GM21717 (cell line): ENCODE measurements around the gene APLP1.
"Not testable (repeated sequence)": the region's sequence is repeated elsewhere in the genome, so short reads cannot be mapped to it uniquely, and the experiment has no call there.

Experiments
- ATAC-seq: cut with Tn5 transposase; IDR thresholded peaks from one replicate; pipeline ENCODE4 v1.9.1; 2021; ENCODE audit warnings: mild to moderate bottlenecking, moderate library complexity; ENCODE audit not compliant: unreplicated experiment

APLP1 gene

DNA sequence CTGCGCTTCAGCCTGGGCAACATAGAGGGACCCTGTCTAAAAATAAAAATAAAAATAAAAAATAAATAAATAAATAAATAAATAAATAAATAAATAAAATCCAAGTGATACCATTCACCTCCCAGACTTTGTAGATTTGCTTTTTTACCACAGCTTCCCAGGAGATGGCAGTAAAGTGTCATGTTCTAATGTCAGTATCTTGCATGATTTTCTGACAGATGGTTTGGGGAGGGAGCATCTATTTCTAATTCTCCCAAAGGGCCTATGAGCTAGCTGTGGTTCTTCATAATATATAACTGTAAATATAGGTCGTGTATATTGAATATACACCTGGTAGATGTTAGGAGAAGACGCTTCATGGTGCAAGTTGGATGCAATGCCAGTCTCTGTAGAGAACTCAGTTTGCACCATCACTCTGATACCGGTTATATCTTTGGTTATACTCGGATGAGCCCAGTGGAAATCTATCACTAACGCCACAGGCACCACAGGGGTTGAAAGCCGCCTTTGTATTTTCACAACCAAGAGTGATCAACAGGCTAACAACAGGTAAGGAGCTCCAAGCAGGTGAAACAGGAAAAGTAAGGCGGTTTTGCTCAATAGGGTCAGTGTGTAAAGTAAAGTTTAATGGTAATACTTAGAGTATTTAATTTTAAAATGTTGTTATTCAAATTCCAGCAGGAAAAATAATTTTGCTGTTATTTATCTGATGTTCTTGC is 13.9 kb downstream of the APLP1 start:
- no peak for ATAC-seq

DNA sequence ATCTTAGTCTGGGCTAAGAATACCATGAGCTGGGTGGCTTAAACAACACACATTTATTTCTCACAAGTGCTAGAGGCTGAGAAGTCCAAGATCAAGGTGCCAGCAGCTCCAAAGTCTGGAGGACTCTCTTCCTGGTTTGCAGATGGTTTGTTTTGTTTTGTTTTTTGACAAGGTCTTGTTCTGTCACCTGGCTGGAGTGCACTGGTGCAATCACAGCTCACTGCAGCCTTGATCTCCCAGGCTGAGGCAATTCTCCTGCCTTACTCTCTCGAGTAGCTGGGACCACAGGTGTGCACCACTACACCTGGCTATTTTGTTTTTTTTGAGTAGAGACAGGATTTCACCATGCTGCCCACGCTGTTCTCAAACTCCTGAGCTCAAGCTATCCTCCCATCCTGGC is 15.5 kb downstream of the APLP1 start:
- ATAC-seq: no peak

DNA sequence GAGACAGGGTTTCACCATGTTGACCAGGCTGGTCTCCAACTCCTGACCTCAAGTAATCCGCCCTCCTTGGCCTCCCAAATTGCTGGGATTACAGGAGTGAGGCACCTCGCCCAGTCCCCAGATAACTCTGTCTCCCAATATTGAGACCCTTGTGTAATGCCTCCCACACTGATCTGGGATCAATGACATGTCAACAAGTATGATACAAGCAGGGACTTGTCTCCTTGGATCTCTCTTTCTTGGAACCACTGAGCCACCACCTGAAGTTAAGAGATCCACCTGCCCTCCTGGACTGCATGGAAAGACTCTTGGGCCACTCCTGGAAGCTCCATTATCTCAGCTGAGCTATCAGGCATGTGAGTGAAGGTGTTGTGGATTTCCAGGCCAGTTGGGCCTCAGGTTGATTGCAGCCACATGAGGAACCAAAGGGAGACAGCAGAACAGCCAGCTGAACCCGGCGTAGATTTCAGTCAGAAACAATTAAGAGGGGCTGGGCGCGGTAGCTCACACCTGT is 16.9 kb downstream of the APLP1 start:
- no peak for ATAC-seq

GRCh38 chr19:35885904-35886303 is 17.5 kb downstream of the APLP1 start:
- no peak for ATAC-seq

- no peak for ATAC-seq
Observed at GRCh38 chr19:35887197-35887596, 18.8 kb downstream of the APLP1 start.

GRCh38 chr19:35888398-35888797 is 20.0 kb downstream of the APLP1 start:
- no peak for ATAC-seq

GRCh38 chr19:35889370-35890112 is 21.2 kb downstream of the APLP1 start:
- ATAC-seq: no peak

DNA sequence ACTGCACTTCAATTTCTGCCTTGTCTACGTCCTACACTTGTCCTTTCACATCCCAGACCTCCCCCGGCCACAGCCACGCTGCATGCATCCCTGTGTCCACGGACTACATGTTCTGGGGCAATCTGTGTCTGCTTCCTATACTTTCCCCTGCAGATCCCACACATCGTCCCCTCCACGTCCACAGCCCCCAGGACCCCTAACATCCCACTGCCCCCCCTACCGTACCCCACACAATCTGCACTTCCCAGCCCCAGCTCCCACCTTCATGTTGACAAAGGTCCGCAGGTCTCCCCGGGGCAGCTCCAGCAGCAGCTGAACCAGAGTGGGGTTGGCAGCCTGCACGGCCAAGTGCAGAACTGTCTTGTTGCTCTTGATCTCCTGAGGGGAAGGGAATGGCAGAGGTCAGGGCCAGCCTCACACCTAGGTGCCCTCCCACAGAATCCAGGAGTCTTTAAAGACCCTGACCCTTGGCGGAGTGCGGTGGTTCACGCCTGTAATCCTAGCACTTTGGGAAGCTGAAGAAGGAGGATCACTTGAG is 21.8 kb downstream of the APLP1 start:
- no peak for ATAC-seq

DNA sequence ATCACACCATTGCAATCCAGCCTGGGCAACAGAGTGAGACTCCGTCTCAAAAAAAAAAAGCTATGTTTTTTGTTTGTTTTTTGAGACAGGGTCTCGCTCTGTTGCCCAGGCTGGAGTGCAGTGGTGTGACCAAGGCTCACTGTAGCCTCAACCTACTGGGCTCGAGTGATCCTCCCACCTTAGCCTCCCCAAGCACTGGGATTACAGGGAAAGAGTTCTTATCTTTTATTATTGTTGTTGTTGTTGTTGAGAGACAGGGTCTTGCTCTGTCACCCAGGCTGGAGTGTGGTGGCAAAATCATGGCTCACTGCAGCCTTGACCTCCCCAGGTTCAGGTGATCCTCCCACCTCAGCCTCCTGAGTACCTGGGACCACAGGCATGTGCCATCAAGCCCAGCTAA is 23.4 kb downstream of the APLP1 start:
- ATAC-seq: not testable (repeated sequence)

GRCh38 chr19:35894342-35894741 is 26.0 kb downstream of the APLP1 start:
- ATAC-seq: no peak

DNA sequence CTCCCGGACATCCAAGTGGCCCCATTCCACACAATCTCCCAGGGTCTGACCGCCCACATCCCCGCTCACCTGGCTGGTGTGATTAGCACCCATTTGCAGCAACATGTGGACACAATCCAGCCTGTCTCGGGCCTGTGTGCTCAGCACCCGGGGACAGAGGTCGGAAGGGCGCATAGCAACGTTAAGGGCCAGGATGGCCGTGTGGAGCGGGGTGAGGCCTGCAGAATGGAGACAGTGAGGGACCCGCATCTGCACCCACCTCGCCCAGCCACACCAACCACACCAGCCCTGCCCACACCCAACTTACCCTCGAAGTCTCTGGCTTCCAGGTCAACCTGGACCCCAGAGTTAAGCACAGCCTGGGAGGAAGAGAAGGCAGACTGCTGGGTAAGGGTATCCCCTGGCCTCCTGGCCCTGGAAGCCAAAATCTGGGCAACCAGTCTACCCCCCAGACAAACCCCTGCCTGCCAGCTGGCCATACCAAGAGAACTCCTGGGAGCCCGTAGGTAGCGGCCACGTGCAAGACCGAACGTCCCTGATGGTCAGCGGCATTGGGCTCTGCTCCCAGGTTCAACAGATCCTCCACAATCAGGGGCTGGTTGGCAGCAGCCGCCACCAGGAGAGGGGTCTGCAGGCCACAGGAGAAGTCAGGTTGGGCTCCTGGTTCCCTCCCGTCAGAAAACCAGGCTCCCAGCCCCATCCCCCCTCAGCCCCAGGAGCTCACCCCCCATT is 27.7 kb downstream of the APLP1 start:
- ATAC-seq: no peak

GRCh38 chr19:35896643-35897040 is 28.3 kb downstream of the APLP1 start:
- ATAC-seq: no peak

DNA sequence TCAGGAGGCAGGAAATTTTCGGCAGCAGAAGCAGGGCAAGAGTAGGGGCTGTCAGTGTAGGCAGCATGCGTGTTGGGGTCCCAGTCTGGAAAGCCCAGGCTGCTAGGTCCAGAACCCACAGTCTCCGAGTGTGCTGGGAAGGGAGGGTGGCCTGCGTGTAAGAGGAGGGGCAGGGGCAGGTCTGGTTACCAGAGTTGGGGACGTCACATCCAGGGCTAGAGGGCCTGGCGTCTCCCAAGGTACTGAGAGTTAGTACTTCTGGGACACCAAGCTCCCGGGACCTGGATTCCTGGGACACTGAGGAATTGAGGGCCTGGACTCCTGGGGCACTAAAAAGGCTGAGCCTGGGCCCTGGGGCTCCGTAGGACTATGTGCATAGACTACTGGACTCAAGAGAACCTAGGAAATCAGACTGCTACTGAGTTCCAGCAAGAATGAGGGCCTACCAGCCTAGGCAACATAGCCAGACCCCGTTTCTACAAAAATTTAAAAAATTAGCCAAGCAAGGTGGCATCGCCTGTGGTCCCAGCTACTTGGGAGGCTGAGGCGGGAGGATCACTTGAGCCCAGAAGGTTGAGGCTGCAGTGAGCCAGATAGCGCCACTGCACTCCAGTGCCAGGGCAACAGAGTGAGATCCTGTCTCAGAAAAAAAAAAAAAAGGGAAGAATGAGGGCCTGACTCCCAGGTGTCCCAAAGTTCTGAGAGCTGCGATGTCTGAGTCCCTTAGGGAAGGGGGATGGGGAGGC is 29.5 kb downstream of the APLP1 start:
- ATAC-seq: no peak

DNA sequence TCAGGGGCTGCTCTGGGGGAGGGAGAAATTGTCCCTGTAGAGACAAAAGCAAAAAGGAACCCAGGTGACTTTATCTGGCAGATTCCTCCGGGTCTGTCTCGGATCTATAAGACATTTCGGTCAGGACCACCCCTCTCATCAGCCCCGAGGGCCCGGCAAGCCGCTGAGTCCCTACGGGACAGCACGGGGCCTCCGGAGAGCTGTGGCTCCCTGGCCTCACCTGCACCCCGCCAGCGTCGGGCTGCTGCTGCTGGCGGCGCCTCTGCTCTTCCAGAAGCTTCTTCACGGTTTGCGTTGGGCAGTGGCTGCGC is 30.1 kb downstream of the APLP1 start:
- ATAC-seq: no peak

GRCh38 chr19:35899547-35900214 is 31.3 kb downstream of the APLP1 start:
- peak; percentile 38 for ATAC-seq

GRCh38 chr19:35901055-35901644 is 32.8 kb downstream of the APLP1 start:
- no peak for ATAC-seq

GRCh38 chr19:35901854-35902661 is 33.7 kb downstream of the APLP1 start, which contains the start of gene HCST:
Gene HCST, plus strand, starts transcription at chr19:35902529. Its CDS starts 65 bp downstream, at chr19:35902594.
- ATAC-seq: no peak

DNA sequence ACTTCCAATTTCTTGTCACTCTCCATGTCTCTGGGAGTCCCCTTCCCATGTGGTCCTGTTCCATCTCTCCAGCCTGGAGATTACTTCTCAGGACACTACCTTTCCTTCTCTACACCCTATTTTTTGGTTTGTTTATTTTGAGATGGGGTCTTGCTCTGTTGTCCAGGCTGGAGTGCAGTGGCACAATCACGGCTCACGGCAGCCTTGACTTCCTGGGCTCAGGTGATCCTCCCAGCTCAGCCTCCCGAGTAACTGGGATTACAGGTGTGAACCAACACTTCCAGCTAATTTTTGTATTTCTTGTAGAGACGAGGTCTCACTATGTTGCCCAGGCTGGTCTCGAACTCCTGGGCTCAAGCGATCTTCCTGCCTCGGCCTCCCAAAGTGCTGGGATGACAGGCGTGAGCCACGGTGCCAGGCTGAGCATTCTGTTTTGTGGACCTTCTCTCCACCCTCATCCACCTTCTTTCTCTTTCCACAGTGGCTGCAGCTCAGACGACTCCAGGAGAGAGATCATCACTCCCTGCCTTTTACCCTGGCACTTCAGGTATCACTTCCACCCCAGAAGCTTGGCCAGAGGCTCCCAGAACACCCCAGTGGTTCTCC is 34.6 kb downstream of the APLP1 start:
- ATAC-seq: no peak
